GM18951 (cell line): ENCODE data around the gene RPIA.

Experiments used
- POLR2A ChIP-seq: IDR thresholded peaks from 4 replicates; pipeline ENCODE4 v1.6.1; 2011; ENCODE audit warnings: mild to moderate bottlenecking; ENCODE audit not compliant: insufficient read length, insufficient read depth; ENCODE audit errors: extremely low read depth
- in situ Hi-C: fragments of 300-500 bp; cut with MboI; formaldehyde crosslinking; loops from one replicate; pipeline ENCODE4 v1.12.0; 2022; ENCODE audit warnings: low sequenced_read_pairs, mixed read lengths, inconsistent platforms; ENCODE audit not compliant: unreplicated experiment

The RPIA gene

GRCh38 chr2:88668862-88669261 lies 22.6 kb upstream of the RPIA start:
- in situ Hi-C loops = loop anchor here (5.0 to 25.0 kb wide), 2 partner anchors 77 to 482 kb away; no protein-coding TSS in a partner anchor

GRCh38 chr2:88669482-88670214 lies 21.8 kb upstream of the RPIA start:
- no peak for TF ChIP-seq POLR2A
- in situ Hi-C loops = loop anchor here (5.0 to 25.0 kb wide), 2 partner anchors 77 to 482 kb away; no protein-coding TSS in a partner anchor

More at GRCh38 chr2:88668862-88669261, 22.6 kb upstream of the RPIA start:
- TF ChIP-seq POLR2A = no peak

GRCh38 chr2:88671786-88672427 lies 19.6 kb upstream of the RPIA start:
- in situ Hi-C loops = loop anchor here (25.0 kb wide), 1 partner anchor 485 kb away; no protein-coding TSS in a partner anchor
- no peak for TF ChIP-seq POLR2A

- in situ Hi-C loops = loop anchor here (25.0 kb wide), 1 partner anchor 486 kb away; no protein-coding TSS in a partner anchor
- no peak for TF ChIP-seq POLR2A
These were observed 18.1 kb upstream of the RPIA start for GRCh38 chr2:88673363-88673762.

- in situ Hi-C loops = no loop called here
- no peak for TF ChIP-seq POLR2A
These were observed 11.1 kb upstream of the RPIA start for GRCh38 chr2:88680266-88680902.

GRCh38 chr2:88680916-88681315 lies 10.6 kb upstream of the RPIA start:
- TF ChIP-seq POLR2A = no peak
- in situ Hi-C loops = no loop called here

- in situ Hi-C loops = no loop called here
These were observed 8.1 kb upstream of the RPIA start for GRCh38 chr2:88683160-88684021.

GRCh38 chr2:88684519-88684918 lies 7.0 kb upstream of the RPIA start:
- no peak for TF ChIP-seq POLR2A
- in situ Hi-C loops = no loop called here

More at GRCh38 chr2:88683160-88684021, 8.1 kb upstream of the RPIA start:
- no peak for TF ChIP-seq POLR2A

- no peak for TF ChIP-seq POLR2A
- in situ Hi-C loops = no loop called here
These were observed 5.2 kb upstream of the RPIA start for GRCh38 chr2:88686320-88686719.

GRCh38 chr2:88687384-88687783 lies 4.1 kb upstream of the RPIA start:
- TF ChIP-seq POLR2A = no peak
- in situ Hi-C loops = no loop called here

GRCh38 chr2:88690591-88691338 lies 708 bp upstream of the RPIA start:
- in situ Hi-C loops = no loop called here
- TF ChIP-seq POLR2A = no peak

GRCh38 chr2:88692187-88692586 lies 714 bp downstream of the RPIA start:
- in situ Hi-C loops = no loop called here
- no peak for TF ChIP-seq POLR2A

GRCh38 chr2:88693911-88694414 lies 2.5 kb downstream of the RPIA start:
- in situ Hi-C loops = no loop called here
- TF ChIP-seq POLR2A = no peak
